IPS DF 6.9 (cell line): Measurements from ENCODE around the gene EXOSC3.
"Not testable (repeated sequence)": the region's sequence is repeated elsewhere in the genome, so short reads cannot be mapped to it uniquely, and the experiment has no call there.

Experiments used
- DNase-seq: peaks from one replicate; pipeline ENCODE4 v3.0.0-alpha.2; 2013; ENCODE audit warnings: low read depth, low spot score
- H3K27ac ChIP-seq: one replicate; pipeline ENCODE4 v1.5.1; 2013; ENCODE audit warnings: low read length, control low read depth
- H3K27me3 ChIP-seq: 2 replicates; pipeline ENCODE4 v1.6.1; 2013; ENCODE audit warnings: mild to moderate bottlenecking, low read length; ENCODE audit not compliant: control insufficient read depth, insufficient read depth
- H3K36me3 ChIP-seq: 2 replicates; pipeline ENCODE4 v1.6.1; 2013; ENCODE audit warnings: low read length; ENCODE audit not compliant: control insufficient read depth, insufficient read depth
- H3K4me1 ChIP-seq: 2 replicates; pipeline ENCODE4 v1.6.1; 2013; ENCODE audit warnings: low read length; ENCODE audit not compliant: control insufficient read depth, insufficient read depth
- H3K4me3 ChIP-seq: 2 replicates; pipeline ENCODE4 v1.5.1; 2013; ENCODE audit warnings: mild to moderate bottlenecking, low read length
- H3K9me3 ChIP-seq: 2 replicates; pipeline ENCODE4 v1.6.1; 2013; ENCODE audit warnings: low read length, inconsistent platforms; ENCODE audit not compliant: control insufficient read depth, insufficient read depth
- WGBS: extraction: QIAGEN DNeasy Blood & Tissue Kit; methylation state at CpG from one replicate; pipeline ENCODE4 v1.1.7; 2013; ENCODE audit warnings: mixed read lengths, missing lambda C conversion rate; ENCODE audit not compliant: insufficient read length, insufficient coverage; 5-methylcytosine and 5-hydroxymethylcytosine counted together

EXOSC3 gene

DNA sequence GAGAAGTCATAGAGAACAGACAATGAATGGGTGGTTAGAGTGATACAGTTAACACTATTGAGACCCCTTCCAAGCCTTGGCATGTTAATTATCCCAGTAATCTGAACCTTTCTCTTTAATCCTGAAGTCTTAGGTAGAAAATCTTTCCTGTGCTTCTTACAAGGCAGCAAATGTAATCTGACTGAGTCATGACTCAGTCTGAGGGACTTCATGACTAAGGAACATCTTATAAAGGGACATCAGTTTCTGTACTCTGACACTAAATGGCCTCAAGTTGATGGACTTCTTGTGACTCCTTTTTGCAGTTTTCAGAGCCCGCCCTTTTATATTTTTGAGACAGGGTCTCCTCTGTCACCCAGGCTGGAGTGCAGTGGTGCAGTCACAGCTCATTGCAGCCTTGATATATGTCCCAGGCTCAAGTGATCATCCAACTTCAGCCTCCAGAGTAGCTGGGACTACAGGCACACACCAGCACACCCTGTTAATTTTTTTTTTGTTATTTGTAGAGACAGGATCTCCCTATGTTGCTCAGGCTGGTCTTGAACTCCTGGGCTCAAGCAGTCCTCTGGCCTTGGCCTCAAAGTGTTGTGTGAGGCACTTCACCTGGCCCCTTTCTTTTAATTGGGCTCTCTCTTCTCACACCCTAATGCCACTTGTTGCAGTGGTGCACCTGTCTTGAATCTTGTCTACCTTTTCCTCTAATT is 9.5 kb downstream of the EXOSC3 start:
- Histone ChIP-seq H3K4me3 (no peak overlapping the region), H3K27ac (no peak overlapping the region), H3K9me3 (no peaks in the 10 kb centered on the region), H3K36me3 (peaks cover 8% of the 10 kb centered on the region; the same call in 1 of the 2 replicates), H3K27me3 (no peaks in the 10 kb centered on the region), H3K4me1 (no peaks in the 10 kb centered on the region)
- no CpG with 5 or more reads among the region's 1 CpG for WGBS
- no peak for DNase-seq

DNA sequence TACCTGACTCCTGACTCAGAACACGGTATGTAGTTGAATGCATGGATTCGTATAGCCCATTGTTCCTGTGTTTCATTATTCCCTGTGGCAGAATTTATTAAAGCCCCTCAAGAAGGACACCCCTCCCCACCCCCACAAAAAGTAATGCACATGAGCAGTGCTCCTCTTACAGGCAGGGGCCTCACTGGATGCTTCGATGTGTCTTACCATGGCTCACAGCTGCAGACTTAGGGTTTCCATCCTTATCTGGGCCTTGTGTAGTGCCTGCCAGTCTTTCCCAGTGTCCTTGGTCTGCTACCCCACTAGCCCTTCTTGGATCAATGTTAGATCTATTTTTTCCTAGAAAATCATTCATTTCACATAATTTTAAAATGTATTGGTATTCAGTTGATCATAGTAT is 14.9 kb downstream of the EXOSC3 start:
- H3K27ac ChIP-seq: no peak overlapping the region
- peaks cover 2% of the 10 kb centered on the region; the same call in 1 of the 2 replicates for H3K36me3 ChIP-seq
- no peaks in the 10 kb centered on the region for H3K9me3 ChIP-seq
- DNase-seq: no peak
- whole genome bisulfite sequencing: no CpG with 5 or more reads among the region's 3 CpGs
- H3K4me1 ChIP-seq: no peaks in the 10 kb centered on the region
- H3K27me3 ChIP-seq: no peaks in the 10 kb centered on the region
- no peak overlapping the region for H3K4me3 ChIP-seq

DNA sequence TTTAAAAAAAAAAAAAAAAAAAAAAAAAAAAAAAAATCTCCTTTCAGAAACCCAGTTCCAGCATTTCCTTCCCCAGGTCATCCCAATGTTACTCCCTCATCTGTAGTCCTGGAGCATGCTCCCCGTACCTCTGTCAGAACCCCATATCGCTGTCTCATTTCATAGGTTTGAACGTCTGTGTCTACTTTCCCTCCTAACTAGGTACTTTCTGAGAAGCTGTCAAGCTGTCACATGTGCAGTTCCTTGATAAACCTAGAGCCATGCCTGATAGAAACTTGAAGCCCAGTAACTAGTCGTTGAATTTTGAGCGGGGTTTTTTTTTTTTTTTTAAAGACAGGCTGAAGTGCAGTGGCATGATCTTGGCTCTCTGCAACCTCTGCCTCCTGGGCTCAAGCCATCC is 15.6 kb downstream of the EXOSC3 start:
- WGBS: no CpG with 5 or more reads among the region's 5 CpGs
- H3K27me3 ChIP-seq: no peaks in the 10 kb centered on the region
- DNase-seq: no peak
- no peaks in the 10 kb centered on the region for H3K4me1 ChIP-seq
- H3K27ac ChIP-seq: no peak overlapping the region
- peaks cover 2% of the 10 kb centered on the region; the same call in 1 of the 2 replicates for H3K36me3 ChIP-seq
- H3K9me3 ChIP-seq: no peaks in the 10 kb centered on the region
- no peak overlapping the region for H3K4me3 ChIP-seq

DNA sequence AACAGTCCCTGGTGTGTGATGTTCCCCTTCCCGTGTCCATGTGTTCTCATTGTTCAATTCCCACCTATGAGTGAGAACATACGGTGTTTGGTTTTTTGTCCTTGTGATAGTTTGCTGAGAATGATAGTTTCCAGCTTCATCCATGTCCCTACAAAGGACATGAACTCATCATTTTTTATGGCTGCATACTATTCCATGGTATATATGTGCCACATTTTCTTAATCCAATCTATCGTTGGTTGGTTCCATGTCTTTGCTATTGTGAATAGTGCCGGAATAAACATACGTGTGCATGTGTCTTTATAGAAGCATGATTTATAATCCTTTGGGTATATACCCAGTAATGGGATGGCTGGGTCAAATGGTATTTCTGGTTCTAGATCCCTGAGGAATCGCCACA is 19.6 kb downstream of the EXOSC3 start:
- not testable (repeated sequence) for H3K4me1 ChIP-seq, H3K4me3 ChIP-seq, DNase-seq, H3K27ac ChIP-seq, H3K27me3 ChIP-seq, H3K9me3 ChIP-seq, H3K36me3 ChIP-seq
- no CpG with 5 or more reads among the region's 6 CpGs for WGBS

DNA sequence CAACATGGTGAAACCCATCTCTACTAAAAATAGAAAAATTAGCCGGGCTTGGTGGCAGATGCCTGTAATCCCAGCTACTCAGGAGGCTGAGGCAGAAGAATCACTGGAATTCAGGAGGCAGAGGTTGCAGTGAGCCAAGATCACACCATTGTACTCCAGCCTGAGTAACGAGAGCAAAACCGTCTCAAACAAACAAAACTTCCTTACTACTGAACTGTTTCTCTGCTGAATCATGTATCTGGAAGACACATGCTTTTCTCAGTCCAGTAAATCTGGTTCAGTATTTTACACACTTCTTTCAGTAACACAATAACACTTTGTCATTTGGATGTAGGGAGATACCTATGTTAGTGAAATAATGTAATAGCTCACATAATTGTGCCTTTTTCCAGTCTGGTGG is 23.4 kb downstream of the EXOSC3 start:
- Histone ChIP-seq H3K4me1 (no peaks in the 10 kb centered on the region), H3K27ac (no peak overlapping the region), H3K9me3 (no peaks in the 10 kb centered on the region), H3K36me3 (no peaks in the 10 kb centered on the region), H3K27me3 (no peaks in the 10 kb centered on the region), H3K4me3 (no peak overlapping the region)
- DNase-seq: no peak
- no CpG with 5 or more reads among the region's 3 CpGs for WGBS

DNA sequence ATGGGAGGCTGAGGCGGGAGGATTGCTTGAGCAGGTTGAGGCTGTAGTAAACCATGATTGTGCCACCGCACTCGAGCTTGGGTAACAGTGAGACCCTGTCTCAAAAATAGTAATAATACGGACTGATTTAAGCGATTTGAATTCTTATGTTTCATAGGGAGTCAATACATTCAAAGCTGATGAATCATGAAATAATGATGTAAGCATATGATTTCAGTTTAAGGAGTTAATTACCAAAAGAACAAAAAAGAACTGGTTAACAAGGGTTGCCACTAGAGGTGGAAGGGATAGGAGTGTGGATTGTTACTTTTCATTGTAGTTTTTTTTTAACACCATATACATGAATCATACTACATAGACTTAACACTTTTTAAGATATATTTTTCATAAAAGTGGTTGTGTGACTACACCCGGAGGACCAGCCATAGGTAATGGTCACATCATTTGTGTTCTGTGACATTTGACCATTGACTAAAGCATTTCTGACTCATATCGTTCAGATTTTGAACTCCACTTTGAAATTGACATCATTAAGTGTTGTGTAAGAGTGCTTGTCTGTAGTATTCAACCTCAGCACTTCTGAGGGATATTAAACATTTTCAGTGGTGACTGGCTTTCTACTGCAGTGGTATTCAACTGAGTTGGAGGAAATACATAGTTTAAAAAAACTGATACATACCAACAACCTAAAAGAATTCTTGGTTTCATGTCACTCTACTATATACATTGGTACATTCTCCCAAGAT is 24.3 kb downstream of the EXOSC3 start:
- no peak for DNase-seq
- no peaks in the 10 kb centered on the region for H3K4me1 ChIP-seq
- WGBS: no CpG with 5 or more reads among the region's 7 CpGs
- H3K27me3 ChIP-seq: no peaks in the 10 kb centered on the region
- no peaks in the 10 kb centered on the region for H3K36me3 ChIP-seq
- H3K9me3 ChIP-seq: no peaks in the 10 kb centered on the region
- no peak overlapping the region for H3K27ac ChIP-seq
- no peak overlapping the region for H3K4me3 ChIP-seq

DNA sequence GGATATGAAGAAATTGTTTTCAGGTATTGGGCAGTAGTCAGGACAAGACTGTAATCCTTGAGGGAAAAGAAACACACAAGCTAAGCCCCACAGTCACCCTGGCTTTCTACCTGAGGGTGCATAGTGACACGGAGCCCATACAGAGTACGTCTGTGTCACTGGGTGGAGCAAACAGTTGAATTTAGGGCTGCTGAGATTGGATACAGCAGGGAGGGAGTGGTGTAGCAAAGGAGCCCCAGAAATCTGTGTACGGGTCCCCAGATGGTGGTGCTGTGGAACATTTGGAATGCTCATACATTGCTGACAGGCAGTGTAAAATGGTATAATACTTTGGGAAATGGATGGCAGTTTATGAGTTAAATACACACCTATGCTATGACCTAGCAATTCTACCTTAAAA is 26.1 kb downstream of the EXOSC3 start:
- no peak for DNase-seq
- H3K27ac ChIP-seq: no peak overlapping the region
- no peaks in the 10 kb centered on the region for H3K27me3 ChIP-seq
- no peaks in the 10 kb centered on the region for H3K9me3 ChIP-seq
- no peaks in the 10 kb centered on the region for H3K36me3 ChIP-seq
- H3K4me3 ChIP-seq: no peak overlapping the region
- no CpG with 5 or more reads among the region's 3 CpGs for WGBS
- no peaks in the 10 kb centered on the region for H3K4me1 ChIP-seq

DNA sequence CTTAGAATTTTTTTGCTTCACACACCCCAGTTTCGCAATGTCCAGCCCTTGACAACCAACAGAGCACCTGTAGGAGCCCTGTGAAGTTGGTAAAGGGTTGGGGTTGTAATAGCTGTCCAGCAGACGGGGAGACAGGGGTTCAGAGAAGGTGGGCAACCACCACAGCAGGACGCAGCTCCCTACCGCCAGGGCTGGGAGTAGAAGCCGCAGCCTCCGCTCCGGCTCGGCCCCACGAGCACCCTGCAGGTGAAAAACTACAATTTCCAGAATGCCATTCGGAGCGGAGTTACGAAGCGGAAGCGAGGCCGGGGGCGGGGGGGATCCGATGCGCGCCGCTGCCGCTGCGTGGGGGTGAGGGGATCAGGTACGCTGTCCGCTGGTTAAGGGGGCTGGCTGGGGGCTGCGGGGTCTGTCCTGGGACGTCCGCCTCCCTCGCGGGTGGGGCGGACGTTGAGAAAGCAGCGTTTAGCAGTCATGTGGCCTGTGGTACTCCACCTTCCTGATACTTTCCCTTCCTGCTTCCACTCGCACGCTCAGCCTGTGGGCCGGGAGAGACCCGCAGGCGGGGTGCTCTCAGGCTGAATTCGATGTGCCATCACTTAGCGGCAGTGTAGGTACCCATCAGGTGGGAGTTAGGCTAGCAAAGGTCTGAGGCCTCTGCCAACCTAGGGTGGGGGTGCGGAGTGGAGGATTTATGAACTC is 31.2 kb downstream of the EXOSC3 start, which contains the start of gene TRMT10B:
Gene TRMT10B, plus strand, starts transcription at position 317 of the 702 bp plus-strand sequence. CDS start 8,127 bp downstream, outside the sequence.
- DNase-seq: peak; percentile 27
- Histone ChIP-seq H3K4me1 (peaks cover 1% of the 10 kb centered on the region; the same call in 1 of the 2 replicates), H3K9me3 (no peaks in the 10 kb centered on the region), H3K27me3 (no peaks in the 10 kb centered on the region), H3K4me3 (peak within 1 kb of the TSS; percentile 89), H3K36me3 (no peaks in the 10 kb centered on the region), H3K27ac (no peak within 1 kb of the TSS)
- no CpG with 5 or more reads among the region's 40 CpGs for WGBS

DNA sequence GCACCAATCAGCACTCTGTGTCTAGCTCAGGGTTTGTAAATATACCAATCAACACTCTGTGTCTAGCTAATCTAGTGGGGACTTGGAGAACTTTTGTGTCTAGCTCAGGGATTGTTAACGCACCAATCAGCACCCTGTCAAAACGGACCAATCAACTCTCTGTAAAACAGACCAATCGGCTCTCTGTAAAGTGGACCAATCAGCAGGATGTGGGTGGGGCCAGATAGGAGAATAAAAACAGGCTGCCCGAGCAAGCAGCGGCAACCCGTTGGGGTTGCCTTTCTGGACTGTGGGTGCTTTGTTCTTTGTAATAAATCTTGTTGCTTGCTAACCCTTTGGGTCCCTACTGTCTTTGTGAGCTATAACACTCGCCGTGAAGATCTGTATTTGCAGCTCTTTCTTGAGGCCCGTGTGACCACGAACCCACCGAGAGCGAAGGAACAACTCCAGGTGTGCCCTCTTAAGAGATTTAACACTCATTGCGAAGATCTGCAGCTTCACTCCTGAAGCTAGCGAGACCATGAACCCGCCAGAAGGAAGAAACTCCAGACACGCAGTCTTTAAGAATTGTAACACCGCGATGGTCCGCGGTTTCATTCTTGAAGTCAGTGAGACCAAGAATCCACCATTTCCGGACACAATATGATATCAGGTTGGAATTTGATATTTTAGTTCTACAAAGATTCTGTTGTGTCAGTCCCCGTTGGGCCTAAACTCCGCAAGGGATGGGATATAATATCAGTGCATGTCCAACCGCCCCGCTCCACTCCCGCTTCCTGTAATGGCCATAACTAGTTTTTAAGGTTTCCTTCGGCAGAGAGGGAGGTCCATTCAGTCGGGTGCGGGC is 32.0 kb downstream of the EXOSC3 start:
- no peak overlapping the region; the same call in 1 of the 2 replicates for H3K4me3 ChIP-seq
- peaks cover 1% of the 10 kb centered on the region; the same call in 1 of the 2 replicates for H3K4me1 ChIP-seq
- no CpG with 5 or more reads among the region's 29 CpGs for WGBS
- no peak for DNase-seq
- no peaks in the 10 kb centered on the region for H3K9me3 ChIP-seq
- no peak overlapping the region for H3K27ac ChIP-seq
- H3K27me3 ChIP-seq: no peaks in the 10 kb centered on the region
- H3K36me3 ChIP-seq: no peaks in the 10 kb centered on the region

DNA sequence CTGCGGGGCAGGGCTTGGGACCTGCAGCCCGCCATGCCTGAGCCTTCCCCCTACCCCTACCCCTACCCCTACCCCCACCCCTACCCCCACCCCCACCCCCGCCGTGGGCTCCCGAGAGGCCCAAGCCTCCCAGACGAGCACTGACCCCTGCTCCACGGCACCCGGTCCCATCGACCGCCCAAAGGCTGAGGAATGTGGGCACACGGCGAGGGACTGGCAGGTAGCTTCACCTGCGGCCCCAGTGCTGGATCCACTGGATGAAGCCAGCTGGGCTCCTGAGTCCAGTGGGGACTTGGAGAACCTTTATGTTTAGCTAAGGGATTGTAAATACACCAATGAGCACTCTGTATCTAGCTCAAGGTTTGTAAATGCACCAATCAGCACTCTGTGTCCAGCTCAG is 32.8 kb downstream of the EXOSC3 start:
- H3K4me3 ChIP-seq, H3K27me3 ChIP-seq, H3K27ac ChIP-seq, H3K4me1 ChIP-seq, H3K36me3 ChIP-seq, DNase-seq, H3K9me3 ChIP-seq: not testable (repeated sequence)
- WGBS: no CpG with 5 or more reads among the region's 13 CpGs
